Measurements from ENCODE around the gene RIMKLB.
"Not testable (repeated sequence)": the region's sequence is repeated elsewhere in the genome, so short reads cannot be mapped to it uniquely, and the experiment has no call there.

Gene RIMKLB

DNA sequence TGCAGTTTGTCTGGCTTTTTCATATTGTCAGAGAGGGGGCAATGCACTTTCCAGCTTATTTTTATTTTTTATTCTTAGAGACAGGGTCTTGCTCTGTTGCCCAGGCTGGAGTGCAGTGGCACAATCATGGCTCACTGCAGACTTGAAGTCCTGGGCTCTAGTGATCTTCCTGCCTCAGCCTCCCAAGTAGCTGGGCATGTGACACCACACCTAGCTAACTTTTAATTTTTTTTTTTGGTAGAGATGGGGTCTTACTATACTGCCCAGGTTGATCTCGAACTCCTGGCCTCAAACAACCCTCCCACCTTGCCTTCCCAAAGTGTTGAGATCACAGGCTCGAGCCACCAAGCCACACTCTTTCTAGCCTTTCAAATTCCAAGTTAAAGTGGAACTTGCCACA is 120.7 kb downstream of the RIMKLB start:
- no peak overlapping the region for H3K27ac Mint-ChIP-seq
- no peaks in the 10 kb centered on the region for H3K4me1 Mint-ChIP-seq
- H3K36me3 Mint-ChIP-seq, result no peaks in the 10 kb centered on the region
- no peaks in the 10 kb centered on the region for H3K9me3 Mint-ChIP-seq
- H3K27me3 Mint-ChIP-seq, result no peaks in the 10 kb centered on the region
- no peak overlapping the region for H3K4me3 Mint-ChIP-seq

DNA sequence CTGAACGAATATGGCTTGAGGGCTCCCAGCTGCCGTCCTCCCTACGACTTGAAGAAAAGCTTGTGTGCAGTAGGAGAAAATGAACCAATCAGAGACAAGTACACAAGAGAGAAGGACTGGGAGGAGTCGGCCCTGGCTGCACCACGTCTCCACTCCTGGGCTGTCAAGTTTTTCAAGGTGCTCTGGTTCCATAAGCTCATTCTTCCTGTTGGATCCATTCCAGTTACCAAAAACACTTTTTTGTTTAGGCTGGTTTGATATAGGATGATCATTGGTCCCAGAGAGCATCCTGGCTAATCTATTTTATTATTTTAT is 121.8 kb downstream of the RIMKLB start:
- H3K9me3 Mint-ChIP-seq, result no peaks in the 10 kb centered on the region

DNA sequence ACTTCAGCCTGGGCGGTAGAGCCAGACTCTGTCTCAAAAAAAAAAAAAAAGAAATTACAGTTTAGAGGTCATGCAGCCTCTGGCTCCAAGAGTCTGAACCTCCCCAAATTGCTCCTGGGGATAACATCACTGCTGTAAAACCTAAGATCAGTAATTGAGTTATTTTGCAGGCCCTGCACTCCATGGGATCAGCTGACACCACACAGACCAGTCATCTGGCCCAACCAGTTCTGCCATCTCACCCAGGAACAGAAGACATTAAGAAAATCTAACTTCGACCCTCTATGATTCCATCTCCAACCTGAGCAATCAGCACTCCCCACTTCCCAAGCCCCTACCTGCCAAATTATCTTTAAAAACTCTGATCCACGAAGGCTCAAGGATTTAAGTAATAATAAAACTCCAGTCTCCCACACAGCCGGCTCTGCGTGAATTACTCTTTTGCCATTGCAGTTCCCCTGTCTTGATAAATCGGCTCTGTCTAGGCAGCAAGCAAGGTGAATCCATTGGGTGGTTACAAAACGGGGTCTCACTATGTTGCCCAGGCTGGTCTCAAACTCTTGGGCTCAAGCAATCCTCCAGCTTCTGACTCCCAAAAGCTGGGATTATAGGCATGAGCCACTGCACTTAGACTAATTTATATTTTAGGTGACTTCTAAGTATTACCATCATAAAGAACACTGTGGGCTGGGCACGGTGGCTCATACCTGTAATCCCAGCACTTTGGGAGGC is 123.1 kb downstream of the RIMKLB start:
- not testable (repeated sequence) for H3K4me3 Mint-ChIP-seq, H3K9me3 Mint-ChIP-seq, H3K4me1 Mint-ChIP-seq, H3K36me3 Mint-ChIP-seq, H3K27me3 Mint-ChIP-seq, H3K27ac Mint-ChIP-seq

More for the DNA sequence above, 121.8 kb downstream of the RIMKLB start:
- Mint-ChIP-seq H3K4me3 (no peak overlapping the region), H3K4me1 (no peaks in the 10 kb centered on the region), H3K27me3 (no peaks in the 10 kb centered on the region), H3K27ac (no peak overlapping the region), H3K36me3 (no peaks in the 10 kb centered on the region)

DNA sequence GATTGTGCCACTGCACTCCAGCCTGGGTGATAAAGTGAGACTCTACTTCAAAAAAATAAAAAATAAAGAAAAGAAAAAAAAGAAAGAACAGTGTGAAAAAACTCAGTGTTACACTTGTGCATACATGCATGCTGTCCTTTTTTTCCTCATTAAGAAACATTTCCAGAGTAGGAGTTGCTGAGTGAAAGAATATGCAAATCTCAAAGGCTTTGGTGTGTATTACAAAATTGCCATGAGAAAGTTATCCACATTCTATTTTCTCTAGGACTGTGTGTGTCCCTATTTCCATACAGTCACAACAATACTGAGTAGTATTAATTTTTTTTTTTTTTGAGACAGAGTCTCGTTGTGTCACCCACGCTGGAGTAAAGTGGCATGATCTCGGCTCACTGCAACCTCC is 123.8 kb downstream of the RIMKLB start:
- no peaks in the 10 kb centered on the region for H3K27me3 Mint-ChIP-seq
- no peaks in the 10 kb centered on the region for H3K9me3 Mint-ChIP-seq
- H3K36me3 Mint-ChIP-seq, result no peaks in the 10 kb centered on the region
- H3K4me1 Mint-ChIP-seq, result no peaks in the 10 kb centered on the region
- no peak overlapping the region for H3K27ac Mint-ChIP-seq
- H3K4me3 Mint-ChIP-seq, result no peak overlapping the region

DNA sequence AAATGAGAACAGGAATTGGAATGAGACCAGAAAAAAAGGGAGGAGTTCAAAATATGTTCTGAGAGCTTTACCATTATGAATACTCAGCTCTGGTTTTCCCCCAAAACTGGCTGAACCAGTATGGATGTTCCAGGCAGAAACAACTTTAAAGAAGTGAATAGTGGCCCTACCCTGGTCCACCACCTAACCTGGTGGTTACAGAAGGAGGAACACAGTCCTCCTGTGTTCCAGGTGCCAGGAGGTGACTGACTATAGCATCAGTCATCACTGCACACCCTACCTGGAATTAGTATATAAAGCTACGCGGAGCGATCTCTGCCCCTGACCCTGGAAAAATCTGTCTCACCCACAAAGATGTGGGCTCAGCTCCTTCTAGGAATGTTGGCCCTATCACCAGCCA is 124.5 kb downstream of the RIMKLB start, which contains the start of gene A2ML1:
A2ML1 (plus strand) TSS at position 324 of the 400 bp plus-strand sequence; CDS start at position 355, 31 bp downstream.
- Mint-ChIP-seq H3K27ac (peak within 1 kb of the TSS; percentile 41), H3K36me3 (no peaks in the 10 kb centered on the region), H3K9me3 (no peaks in the 10 kb centered on the region), H3K27me3 (no peaks in the 10 kb centered on the region), H3K4me1 (no peaks in the 10 kb centered on the region), H3K4me3 (no peak within 1 kb of the TSS)

DNA sequence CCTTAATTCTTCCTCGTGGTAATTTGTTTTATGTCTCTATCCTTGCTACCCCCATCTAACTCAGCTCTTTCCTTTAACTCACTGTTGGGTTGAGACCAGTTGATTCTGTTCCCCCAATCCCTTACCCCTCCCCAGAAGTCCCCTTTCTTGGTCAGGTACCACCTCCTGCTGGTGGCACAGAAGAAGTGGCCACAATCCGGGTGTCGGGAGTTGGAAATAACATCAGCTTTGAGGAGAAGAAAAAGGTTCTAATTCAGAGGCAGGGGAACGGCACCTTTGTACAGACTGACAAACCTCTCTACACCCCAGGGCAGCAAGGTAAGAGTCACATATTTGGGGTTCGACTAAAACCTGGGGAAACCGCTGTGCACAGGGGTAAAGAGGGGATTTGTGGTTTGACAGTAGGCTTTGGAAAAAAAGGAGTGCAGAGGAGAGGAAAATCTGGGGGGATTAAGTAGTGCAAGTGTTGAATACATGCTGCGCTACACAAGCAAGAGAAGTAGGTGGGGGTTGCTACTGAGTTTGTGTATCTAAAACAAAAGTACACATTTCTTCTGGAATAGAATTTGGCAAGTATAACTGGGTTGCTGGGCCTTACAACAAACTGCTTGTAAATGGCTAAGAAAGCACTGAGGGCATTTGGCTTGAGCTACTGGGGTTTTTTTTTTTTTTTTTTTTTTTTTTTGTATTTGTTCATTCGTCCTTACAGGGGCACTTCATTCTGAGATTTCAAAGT is 125.9 kb downstream of the RIMKLB start:
- Mint-ChIP-seq H3K4me1 (no peaks in the 10 kb centered on the region), H3K4me3 (no peak overlapping the region), H3K9me3 (no peaks in the 10 kb centered on the region)

DNA sequence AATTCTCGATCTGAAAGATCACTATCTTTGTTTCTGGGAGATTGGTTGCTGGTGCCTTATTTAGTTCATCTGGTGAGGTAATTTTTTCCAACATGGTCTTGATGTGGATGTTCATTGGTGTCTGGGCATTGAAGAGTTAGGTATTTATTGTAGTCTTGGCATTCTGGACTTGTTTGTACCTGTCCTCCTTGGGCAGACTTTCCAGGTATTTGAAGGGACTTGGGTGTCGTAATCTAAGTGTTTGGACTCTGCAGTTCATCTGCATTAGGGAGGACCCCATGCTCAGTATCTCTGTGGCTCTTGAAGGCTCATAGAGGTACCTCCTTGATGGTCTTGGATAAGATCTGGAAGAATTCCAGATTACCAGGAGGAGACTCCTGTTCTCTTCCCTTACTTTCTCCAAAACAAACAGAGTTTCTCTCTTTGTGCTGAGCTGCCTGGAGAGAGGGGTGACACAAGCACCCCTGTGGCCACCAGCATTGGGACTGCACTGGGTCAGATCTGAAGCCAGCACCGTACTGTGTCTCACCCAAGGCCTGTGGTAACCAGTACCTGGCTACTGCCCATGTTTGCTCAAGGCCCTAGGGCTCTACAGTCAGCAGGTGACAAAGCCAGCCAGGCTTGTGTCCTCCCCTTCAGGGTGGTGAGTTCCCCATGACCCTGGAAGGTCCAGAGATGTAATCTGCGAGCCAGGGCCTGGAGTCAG is 129.9 kb downstream of the RIMKLB start:
- H3K4me1 Mint-ChIP-seq, result no peaks in the 10 kb centered on the region
- no peak overlapping the region for H3K4me3 Mint-ChIP-seq
- H3K36me3 Mint-ChIP-seq, result no peaks in the 10 kb centered on the region
- no peak overlapping the region for H3K27ac Mint-ChIP-seq
- H3K9me3 Mint-ChIP-seq, result no peaks in the 10 kb centered on the region
- no peaks in the 10 kb centered on the region for H3K27me3 Mint-ChIP-seq

More for the DNA sequence above, 125.9 kb downstream of the RIMKLB start:
- Mint-ChIP-seq H3K27me3 (no peaks in the 10 kb centered on the region), H3K27ac (peak overlapping the region; percentile 62), H3K36me3 (no peaks in the 10 kb centered on the region)

DNA sequence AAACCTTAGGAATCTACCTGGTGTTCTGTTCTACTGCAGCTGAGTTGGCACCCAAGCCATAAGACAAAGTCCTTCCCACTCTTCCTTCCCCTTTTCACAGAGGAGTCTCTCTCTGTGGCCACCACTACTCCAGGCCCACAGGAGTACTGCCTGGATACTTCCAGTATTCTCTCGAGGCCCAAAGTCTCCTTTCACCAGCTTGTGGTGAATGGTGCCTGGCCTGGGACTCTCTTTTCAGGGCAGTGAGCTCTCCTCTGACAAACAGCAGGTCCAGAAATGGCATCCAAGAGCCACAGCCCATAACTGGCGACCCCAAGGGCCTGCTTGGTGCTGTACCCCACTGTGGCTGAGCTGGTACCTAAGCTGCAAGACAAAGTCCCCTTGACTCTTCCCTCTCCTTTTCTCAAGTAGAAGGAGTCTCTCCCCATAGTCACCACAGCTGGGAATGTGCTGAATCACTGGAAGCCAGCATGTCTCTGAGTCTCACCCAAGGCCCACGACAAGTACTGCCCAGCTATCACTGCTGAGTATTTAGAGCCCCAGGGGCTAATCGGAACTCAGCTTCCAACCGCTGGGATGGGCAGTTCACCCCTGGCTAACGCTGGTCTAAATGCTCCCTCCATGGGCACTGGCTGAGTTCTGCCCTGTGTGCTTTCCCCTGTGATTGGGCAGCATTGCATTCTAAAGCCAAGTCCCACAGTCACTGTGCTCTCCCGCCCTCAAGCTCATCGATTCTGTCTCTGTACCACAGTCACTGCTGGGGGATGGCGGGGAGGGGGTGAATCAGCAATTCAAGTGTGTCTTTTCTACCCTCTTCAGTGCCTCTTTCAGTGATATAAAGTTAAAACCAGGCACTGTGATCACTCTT is 130.7 kb downstream of the RIMKLB start:
- H3K27ac Mint-ChIP-seq, result no peak overlapping the region

DNA sequence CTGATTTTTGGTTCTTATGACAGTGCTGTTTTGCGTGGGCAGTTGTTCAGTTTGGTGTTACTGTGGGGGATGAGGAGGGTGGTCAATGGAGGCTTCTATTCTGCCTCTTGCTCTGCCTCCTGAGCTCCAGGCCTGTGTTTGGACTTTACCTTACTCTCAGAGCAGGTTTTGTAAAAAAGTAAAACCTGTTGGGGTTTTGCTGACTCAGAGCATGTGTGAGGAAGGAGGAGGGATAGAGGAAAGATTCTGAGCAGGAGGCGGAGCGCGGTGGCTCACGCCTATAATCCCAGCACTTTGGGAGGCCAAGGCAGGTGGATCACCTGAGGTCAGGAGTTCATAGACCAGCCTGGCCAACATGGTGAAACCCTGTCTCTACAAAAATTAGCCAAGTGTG is 131.3 kb downstream of the RIMKLB start:
- Mint-ChIP-seq H3K27me3 (no peaks in the 10 kb centered on the region), H3K27ac (no peak overlapping the region), H3K4me1 (no peaks in the 10 kb centered on the region), H3K4me3 (no peak overlapping the region), H3K36me3 (no peaks in the 10 kb centered on the region), H3K9me3 (no peaks in the 10 kb centered on the region)

More for the DNA sequence above, 130.7 kb downstream of the RIMKLB start:
- Mint-ChIP-seq H3K9me3 (no peaks in the 10 kb centered on the region), H3K27me3 (no peaks in the 10 kb centered on the region), H3K4me3 (no peak overlapping the region), H3K36me3 (no peaks in the 10 kb centered on the region), H3K4me1 (no peaks in the 10 kb centered on the region)

DNA sequence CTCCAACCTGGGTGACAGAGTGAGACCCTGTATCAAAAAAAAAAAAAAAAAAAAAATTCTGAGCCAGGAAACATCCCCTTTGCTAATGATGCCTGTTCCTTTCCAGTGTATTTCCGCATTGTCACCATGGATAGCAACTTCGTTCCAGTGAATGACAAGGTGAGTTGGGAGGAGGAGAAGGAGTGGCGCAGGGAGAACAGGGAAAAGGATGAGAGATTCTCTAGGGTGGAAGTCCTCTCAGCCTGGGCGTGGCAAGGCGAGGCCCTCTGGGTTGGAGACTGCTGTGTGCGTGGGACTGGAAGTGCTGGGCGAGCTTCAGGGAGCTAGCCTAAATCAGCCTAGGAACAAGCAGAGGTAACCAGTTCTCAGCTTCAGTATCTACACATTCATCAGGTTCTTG is 131.8 kb downstream of the RIMKLB start:
- H3K36me3 Mint-ChIP-seq, result no peaks in the 10 kb centered on the region
- no peaks in the 10 kb centered on the region for H3K9me3 Mint-ChIP-seq
- no peaks in the 10 kb centered on the region for H3K4me1 Mint-ChIP-seq
- H3K4me3 Mint-ChIP-seq, result no peak overlapping the region
- no peak overlapping the region for H3K27ac Mint-ChIP-seq
- H3K27me3 Mint-ChIP-seq, result no peaks in the 10 kb centered on the region

DNA sequence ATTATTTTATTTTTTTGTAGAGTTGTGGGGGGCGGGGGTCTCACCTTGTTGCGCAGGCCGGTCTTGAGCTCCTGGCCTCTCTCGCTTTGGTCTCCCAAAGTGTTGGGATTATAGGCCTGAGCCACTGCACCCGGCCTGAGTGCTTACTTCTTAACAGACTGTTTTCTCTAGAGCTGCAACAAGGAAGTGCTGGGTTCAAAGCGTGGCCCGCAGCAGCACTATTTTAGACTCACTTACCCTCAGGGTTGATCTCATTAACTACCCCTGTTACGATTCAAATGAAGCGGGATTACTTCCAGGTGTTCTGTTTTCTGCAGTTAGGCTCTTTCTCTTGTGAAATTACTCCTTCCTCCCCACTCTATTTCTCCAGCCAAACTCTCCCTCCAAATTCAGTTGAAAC is 133.3 kb downstream of the RIMKLB start:
- H3K27ac Mint-ChIP-seq, result no peak overlapping the region

DNA sequence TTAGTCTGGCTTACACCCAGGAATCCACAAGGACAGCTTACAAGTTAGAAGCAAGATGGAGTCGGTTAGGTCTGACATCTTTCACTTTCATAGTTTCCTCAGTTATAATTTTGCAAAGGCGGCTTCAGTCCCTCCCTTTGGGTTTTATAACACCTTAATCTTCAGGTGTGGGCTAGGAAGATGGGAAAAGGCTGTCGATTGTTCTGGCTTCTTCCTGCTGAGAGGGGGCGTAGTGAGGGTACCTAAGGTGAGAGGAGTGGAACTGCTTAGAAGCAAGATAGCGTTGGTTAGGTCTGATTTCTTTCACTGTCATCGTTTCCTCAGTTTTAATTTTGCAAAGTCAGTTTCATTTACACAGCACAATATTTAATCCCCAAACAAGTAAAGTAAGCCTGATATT is 134.7 kb downstream of the RIMKLB start:
- no peak overlapping the region for H3K4me3 Mint-ChIP-seq
- H3K36me3 Mint-ChIP-seq, result no peaks in the 10 kb centered on the region
- H3K9me3 Mint-ChIP-seq, result no peaks in the 10 kb centered on the region
- H3K27ac Mint-ChIP-seq, result no peak overlapping the region
- H3K4me1 Mint-ChIP-seq, result no peaks in the 10 kb centered on the region
- peaks cover 2% of the 10 kb centered on the region for H3K27me3 Mint-ChIP-seq

More for the DNA sequence above, 133.3 kb downstream of the RIMKLB start:
- H3K4me3 Mint-ChIP-seq, result no peak overlapping the region
- no peaks in the 10 kb centered on the region for H3K27me3 Mint-ChIP-seq
- no peaks in the 10 kb centered on the region for H3K36me3 Mint-ChIP-seq
- no peaks in the 10 kb centered on the region for H3K4me1 Mint-ChIP-seq
- H3K9me3 Mint-ChIP-seq, result no peaks in the 10 kb centered on the region

Measured in activated naive CD4-positive, alpha-beta T cell treated with anti-CD3 and anti-CD28 coated beads, Interleukin-2, amount 50 U/mL, for 24 hours (primary cell).